HG03558 (cell line): ENCODE results near the gene NCAM1.
"Not testable (repeated sequence)": the region's sequence is repeated elsewhere in the genome, so short reads cannot be mapped to it uniquely, and the experiment has no call there.

Experiments
- ATAC-seq: cut with Tn5 transposase; IDR thresholded peaks from one replicate; pipeline ENCODE4 v1.9.1; 2021; ENCODE audit warnings: moderate number of reproducible peaks; ENCODE audit not compliant: unreplicated experiment; ENCODE audit errors: extremely low read depth

The NCAM1 gene

DNA sequence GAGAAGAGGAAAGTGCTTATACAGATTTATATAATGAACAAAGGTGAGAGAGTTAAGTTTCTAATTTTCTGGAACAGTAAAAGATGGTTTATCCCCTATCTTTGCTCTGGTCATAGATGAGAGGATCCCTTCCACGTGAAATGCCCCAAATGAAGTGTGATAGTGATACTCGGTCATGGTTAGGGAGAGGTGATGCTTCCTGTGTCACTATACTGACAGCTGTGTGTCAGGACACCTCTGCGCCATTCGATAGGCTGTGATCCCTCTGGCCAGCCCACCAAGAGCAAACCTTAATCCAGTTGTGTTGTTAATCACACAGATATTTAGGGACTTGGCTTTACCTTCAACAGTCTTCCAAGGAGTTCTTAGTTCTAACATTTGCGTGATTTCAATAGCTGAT, 57.7 kb downstream of the NCAM1 start:
- ATAC-seq: no peak

DNA sequence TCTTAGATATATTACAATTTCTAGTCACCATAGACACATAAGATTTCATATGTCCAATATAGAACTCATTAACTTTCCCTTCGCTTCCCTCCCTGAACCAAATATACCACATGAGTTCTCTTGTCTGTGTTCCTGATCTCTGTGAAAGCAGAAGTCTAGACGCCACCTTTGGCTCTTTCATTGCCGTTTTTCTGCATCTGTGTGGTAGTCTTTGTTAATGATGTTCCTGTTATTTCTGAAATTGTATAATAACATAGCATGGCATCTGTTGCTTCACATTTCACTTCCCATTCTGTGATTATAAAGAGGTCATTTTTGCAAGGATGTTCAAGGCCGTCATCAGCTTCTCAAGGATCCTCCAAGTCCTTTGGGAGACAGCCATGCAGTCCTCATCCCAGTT, 58.5 kb downstream of the NCAM1 start:
- no peak for ATAC-seq

DNA sequence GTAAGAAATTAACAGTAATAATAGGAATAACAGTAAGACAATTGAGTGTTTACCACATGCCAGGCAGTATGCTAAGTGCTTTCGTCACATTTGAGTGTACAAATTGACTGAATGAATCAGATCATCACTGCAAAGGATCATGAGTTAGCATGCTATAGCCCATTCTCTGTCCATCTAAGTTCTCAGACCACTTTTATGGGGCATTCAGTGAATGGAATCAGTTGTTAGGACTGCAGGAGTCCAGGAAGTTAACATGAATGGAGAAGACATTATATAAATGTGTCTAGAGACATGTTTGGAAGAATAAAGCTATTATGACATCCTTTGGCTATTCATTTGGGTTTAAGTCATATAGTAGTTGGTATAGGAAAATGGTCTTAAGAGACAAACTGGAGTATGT, 59.9 kb downstream of the NCAM1 start:
- no peak for ATAC-seq

DNA sequence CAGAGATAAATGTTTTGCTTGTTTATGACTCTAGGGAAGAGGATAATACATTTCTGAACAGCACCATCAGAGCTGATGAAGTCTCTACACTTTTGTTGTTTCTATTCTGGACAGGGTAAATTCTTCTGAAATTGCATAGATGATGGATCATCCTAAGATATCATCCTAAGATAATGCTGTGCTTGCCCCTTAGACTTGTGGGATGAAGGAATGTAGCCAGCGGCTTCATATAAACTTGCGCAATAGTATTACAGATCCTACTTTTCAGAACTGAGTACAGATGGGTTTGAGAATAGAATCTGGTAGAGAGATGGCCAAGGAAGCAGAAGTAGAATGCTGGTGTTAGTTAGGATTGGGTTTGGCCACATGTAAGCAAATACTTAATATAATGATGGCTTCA, 61.0 kb downstream of the NCAM1 start:
- no peak for ATAC-seq

DNA sequence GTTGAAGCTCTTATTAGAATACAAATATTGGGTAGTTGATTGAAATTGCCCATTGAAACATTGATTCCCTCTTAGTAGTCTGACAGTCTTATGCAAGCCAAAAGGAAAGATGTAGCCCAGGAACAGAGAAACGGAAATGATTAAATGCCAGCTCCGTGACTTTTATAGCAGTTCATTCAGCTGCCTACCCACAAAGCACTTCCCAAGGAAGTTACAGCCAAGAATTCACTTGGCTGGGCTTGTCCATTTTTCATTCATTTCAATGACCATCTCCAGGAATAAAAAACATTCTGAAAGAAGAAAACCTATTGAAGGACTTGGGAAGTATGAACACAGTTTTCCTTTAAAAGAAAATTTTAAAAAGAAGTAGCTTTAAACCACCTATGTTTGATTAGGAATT, 62.0 kb downstream of the NCAM1 start:
- no peak for ATAC-seq

DNA sequence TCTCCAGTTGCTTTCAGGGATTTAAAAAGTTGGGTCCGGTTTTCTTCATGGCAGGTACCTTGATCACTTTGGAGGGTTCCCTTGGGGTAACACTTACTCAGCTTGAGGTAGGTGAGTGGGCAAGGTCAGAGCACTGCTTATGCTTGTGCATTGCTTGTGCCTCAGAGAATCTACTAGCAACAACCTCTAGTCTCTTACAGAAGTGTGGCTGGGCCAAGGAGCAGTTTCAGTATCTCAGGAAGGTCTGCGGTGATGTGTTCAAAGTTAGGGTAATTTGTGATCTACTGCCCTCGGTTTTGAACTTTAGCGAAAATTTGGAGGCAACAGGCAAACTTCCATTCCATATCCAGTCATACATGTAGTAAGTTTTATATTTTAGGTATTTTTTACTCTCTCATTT, 62.8 kb downstream of the NCAM1 start:
- no peak for ATAC-seq

DNA sequence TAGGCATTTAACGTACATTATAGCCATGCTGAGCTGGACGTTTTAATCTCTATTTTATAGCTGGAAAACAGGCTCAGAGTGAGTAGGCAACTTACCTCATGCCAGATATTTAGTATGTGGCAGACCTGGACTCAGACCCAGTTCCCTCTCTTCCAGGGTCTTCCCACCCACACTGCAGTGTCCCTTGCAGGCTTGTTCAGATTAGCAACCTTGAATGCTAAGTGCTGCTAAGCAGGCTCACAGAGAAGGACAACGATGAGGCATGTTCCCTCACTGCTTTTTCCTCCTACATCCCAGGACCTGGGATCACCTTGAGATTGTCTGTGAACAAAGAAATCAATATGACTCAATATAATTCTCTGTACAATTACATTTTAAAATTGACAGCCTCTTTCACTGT, 65.6 kb downstream of the NCAM1 start:
- ATAC-seq: no peak

DNA sequence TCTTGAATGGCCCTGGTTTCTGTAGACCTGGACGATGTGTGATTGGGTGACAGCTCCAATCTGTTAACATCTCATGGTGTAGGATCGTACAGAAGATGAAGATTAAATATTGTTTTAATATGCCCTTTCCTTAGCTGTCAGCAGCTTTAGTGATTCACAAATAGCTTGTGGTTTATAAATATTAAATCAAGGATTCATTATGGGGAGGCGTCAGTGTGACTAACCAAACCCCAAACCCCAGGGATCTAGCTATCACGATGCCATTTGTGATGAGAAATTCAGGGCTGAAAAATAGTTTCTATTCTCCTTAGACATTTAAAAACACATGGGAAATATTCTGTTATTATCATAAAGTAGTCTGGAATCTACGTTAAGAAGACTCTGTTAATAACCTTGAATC, 73.4 kb downstream of the NCAM1 start:
- no peak for ATAC-seq

DNA sequence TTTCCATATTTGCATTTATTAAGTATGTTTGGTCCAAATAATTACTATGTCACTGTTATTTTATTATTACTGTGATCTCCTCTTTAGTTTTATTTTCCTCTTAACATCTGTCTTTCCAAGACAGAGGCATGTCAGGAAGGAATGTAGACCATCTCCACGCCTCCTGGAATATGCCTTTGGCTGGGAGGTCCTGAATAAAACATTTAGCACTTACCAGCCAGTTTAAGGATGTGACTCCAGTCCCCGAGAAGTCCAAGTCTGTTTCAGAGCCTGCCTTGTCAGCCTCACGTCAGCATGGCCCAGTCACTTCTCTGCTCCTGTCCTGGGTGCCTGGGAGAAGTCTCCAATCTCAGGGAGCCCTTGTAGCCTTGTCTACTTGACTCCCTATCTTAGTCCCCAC, 74.5 kb downstream of the NCAM1 start:
- ATAC-seq: no peak

DNA sequence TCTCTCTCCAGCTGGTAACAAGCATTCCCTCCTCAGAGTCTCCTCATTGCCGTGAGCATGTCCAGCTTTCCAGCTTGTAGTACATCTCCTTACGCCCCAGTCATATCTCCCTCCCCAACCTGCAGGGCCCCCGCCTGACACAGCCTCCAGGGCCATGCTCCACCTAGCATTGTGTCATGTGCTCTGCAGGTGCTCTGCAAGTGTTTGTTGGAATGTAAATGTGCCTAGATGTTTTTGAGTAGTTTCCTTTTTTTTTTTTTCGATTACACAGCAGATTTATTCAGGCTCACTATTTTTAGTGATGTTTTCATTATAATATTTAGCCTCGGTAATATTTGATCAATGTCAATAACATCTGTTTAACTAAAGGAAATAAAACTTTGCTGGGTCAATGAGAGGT, 82.5 kb downstream of the NCAM1 start:
- ATAC-seq: no peak

DNA sequence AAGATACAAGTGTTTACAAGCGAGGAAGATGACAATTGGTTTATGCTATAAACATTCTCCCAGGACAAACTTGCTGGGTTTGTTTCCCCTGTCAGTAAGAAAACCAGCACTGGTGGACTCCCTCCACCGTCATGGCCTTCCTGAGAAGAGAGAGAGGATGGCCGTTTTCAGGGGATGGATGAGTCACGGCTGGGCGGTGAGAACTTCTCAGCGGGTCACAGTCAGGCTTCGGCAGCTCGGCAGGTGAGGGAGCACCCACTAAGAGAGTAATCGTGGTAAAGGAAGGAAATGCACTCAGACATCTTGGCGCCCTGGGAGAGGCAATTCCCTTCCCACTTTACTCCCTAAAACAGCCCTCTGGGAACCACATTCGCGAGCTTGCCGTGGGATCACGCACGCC, 83.9 kb downstream of the NCAM1 start:
- no peak for ATAC-seq

DNA sequence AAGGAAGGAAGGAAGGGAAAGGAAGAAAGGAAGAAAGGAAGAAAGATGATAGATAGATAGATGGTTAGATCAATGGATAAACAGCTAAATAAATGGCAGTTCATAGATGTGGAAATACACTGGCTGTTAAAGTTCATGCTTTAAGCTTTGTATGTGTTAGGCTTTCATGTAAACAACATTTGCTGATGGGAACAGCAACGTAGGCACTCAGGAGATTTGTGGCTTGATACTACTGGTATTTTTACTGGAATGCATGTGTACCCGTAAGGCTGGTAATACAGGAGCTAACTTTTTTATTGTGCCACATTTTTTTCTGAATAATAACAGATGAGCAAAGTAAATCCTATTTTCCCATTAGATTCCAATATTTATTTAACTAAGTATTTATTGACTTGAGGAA, 85.6 kb downstream of the NCAM1 start:
- no peak for ATAC-seq

DNA sequence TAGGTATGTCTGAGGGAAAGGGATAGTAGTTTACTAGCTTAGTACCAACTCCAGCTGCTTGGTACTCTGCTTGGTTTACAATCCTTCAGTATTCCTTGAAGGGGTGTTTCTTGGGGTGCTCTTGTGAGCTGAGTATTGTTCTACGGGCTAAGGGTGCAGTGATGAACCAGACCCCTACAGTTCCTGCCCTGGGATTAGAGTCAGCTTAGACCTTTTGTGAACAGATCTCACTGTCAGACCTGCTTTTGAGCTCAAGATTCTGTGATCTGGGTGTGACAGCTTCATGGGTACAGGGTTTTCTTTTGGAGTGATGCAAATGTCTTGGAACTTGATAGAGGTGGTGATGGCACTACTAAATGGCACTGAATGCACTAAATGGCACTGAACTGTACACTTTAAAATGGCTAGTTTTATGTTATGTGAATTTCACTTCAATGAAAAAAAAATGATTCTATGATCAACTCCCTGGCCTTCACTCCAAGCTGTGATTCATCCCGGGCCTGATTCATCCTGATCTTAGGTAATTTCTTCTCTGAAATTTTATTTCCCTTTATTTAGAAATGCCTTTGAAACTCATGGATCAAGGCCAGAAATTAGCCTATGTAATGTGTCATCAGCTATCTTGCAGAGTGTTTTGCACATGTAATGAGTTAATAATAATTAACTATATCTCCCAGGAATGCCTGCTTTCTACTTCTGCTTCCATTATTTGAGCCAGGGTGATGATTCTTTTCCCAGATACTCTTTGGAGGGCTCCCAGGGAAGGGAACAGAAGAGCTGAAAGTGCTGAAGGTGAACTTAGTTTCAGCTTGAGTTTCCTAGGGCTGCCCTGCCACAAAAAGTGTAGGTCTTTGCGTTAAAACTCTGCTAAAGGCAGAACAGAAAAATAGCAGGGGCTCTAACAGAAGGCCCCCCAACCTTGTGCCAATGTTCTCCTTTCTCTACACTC, 87.9 kb downstream of the NCAM1 start:
- no peak for ATAC-seq

DNA sequence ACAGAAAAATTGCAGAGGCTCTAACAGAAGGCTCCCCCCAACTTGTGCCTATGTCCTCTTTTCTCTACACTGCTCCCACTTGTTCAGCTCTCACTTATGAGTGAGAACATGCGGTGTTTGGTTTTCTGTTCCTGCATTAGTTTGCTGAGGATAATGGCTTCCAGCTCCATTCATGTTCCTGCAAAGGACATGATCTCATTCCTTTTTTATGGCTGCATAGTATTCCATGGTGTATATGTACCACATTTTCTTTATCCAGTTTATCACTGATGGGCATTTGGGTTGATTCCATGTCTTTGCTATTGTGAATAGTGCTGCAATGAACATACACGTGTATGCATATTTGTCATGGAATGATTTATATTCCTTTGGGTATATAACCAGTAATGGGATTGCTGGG, 91.8 kb downstream of the NCAM1 start:
- ATAC-seq: not testable (repeated sequence)

DNA sequence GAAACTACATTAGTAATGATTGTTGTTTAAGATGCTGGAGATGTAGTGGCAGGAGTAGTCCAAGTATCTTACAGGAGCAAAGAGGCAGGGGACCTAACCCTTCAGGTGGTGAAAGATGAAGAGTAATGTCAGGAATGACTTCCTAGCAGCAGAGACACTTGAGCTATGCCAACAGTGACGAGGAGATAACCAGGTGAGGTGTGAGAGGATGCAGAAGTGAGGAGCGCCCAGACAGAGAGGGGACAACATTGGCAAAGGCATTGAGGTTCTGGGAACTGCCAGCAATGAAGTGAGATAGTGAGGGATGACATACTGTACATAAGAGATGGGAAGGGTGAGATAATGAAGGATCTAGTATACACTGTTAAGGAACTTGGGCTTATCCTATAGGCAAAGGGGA, 95.8 kb downstream of the NCAM1 start:
- no peak for ATAC-seq

DNA sequence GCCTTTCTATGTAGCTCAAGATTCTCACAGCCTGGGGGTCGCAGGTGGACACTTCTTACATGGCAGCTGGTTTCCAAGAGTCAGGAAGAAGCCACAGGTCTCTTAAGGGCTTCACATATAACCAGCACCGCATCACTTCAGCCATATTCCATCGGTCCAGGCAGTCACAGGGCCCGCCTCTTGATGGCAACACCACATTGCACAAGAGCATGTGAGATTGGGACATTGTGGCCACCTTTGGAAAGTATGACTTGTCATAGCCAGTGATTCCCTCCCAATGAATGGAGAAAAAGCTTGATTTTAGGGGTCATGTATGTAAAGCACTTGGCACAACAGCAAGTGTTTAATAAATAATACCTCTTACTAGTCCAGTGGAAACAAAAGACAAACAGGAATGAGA, 98.3 kb downstream of the NCAM1 start:
- ATAC-seq: no peak

DNA sequence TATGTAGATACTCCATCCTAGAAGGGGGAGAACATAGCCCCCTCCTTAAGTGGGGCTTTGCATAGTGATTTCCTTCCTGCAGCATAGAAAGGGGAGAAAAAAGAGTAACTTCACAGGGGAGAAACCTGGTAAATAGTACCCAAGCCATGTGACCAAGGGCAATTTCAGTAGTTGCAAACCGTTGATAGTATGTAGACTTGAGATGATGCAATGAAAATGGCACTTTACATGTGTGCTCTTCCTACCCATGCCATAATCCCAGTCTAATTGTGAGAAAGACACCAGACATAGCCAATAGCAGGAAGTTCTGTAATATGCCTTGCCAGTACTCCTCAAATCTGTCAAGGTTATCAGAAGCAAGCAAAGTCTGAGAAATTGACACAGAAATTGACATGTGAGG, 104.1 kb downstream of the NCAM1 start:
- no peak for ATAC-seq

DNA sequence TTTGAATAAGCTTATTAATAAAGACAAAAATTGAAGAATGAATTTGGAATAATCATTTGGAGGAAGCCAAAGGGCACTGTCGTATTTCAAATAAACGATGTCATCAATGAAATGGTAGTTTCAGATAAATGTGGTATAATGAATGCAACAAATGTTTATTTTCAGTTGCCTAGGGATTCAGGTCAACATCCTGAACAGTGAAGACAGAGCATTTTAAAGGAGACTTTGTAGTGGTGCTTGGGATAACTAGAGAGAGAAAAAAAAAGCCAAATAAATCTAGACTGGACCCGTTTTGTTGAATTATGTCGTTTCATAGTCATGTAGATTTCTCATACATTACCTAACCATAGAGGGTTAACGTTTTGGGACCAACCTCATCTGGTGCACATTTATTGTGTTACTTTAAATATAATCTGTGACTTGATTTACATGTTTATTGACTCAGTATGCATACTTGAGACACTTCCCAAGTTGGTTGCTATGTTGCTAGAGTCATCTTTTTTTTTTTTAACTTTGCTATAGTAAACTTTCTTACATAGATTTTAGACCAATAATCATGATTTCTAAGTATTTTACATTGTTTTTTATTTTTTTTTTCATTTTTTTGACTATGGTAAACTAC, 111.1 kb downstream of the NCAM1 start:
- no peak for ATAC-seq

DNA sequence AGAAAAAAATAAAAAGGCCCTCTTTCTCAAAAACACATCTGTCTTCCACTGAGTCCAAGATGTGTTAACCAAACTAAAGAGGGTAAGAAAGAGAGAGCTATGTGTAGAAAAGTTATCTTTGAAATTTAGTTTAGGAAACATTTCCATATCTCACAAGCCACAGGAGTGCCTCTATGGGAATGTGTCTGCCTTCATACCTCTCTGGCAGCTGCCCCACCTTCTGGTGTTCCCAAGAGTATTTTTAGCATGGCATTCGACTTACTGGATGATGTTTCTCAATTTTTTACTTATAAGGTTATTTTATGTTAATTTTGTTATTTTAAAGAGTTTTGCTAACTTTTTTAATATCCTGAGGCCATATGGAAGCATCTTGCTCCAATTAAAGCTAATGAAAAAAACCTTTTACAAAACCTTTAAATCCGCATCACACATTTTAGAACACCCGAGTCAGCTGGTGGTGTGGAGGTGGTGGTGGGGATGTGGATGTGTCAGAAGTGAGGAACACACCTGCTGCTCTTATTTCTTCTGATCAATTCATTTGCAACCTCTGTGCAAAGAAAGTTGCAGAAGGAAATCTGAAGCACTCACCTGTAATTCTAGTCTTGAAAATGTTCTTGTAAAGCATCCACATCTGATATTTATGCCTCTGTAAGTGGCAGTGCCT, 112.2 kb downstream of the NCAM1 start:
- no peak for ATAC-seq

DNA sequence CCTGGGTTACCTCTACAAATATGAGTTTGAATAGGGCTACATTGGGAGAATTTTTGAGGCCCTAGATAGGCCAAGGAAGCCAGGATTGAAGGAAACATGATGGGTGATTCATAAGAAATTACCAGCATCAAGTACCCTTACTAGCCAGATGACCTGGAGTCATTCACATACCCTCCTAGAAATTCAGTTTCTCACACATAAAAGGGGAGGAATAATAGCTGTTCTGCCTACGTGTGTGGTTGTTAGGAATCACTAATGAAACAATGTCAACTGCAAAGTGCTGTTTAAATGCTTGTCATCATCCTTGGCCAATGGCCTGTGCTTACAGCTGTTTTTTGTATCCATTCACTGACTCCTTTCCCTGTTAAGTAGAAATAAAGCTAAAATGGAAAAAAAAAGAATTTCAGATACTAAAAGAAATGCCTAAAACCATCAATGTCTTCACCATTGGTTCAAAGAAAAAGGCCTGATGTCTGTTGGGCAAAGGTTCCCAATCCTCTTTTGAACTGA, 114.4 kb downstream of the NCAM1 start:
- no peak for ATAC-seq

DNA sequence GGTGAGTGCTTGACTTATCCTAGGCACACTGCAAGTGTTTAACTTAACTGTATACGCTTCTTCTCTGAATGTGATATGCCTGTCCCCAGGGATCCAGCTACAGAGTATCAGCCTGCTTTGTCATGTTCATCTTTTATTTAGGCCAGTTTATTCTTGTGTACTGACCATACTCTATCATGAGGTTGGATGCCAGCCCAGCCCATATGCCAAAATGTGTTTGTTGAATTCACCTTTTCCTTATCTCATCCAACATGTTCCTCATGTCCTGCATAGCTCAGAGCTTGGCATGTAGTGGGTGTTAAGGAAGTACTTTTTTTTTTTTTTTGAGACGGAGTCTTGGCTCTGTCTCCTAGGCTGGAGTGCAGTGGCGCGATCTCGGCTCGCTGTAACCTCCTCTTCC, 116.2 kb downstream of the NCAM1 start:
- no peak for ATAC-seq
